DOHH2 (cell line): ENCODE measurements around the gene MC1R.

Experiments used
- EZH2phosphoT487 ChIP-seq: fragments of 200-600 bp; sonication (generic); IDR thresholded peaks from 2 replicates; pipeline ENCODE4 v1.6.1; 2017; ENCODE audit warnings: borderline replicate concordance, mild to moderate bottlenecking, antibody characterized with exemption, low read length, moderate library complexity, mixed read lengths
- TF ChIP-seq, protein P1 (sequence below): fragments of 200-600 bp; sonication (generic); IDR thresholded peaks from one replicate; pipeline ENCODE4 v1.5.1; 2014; ENCODE audit warnings: antibody characterized with exemption, mild to moderate bottlenecking, low read depth, low read length; ENCODE audit not compliant: poor library complexity, severe bottlenecking

DNA sequence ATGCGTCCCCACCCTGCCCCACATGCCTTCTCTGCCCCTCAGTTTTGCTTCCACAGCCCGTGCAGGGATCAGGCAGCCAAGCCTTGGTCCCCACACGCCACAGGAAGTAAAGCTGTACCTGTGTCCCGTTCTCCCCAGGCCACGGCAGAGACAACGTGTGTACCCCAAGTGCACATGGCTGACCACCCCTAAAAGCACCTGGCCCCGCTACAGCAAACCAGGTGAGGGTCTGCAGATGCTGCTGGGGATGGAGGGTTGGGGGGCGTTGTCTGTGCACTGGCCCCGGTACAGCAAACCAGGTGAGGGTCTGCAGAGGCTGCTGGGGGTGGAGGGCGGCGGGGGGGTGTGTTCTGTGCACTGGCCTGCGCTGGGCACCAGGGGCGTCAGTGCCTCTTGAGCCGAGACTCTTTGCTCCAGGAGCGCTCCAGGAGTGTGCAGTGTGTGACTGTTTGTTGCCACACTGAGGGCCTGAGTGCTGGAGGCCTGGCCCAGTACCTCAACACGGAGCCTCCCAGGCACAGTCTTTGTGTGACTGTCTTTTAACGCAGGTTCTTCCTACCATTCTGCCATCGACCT is 26.5 kb upstream of the MC1R start:
- TF ChIP-seq, protein P1, sequence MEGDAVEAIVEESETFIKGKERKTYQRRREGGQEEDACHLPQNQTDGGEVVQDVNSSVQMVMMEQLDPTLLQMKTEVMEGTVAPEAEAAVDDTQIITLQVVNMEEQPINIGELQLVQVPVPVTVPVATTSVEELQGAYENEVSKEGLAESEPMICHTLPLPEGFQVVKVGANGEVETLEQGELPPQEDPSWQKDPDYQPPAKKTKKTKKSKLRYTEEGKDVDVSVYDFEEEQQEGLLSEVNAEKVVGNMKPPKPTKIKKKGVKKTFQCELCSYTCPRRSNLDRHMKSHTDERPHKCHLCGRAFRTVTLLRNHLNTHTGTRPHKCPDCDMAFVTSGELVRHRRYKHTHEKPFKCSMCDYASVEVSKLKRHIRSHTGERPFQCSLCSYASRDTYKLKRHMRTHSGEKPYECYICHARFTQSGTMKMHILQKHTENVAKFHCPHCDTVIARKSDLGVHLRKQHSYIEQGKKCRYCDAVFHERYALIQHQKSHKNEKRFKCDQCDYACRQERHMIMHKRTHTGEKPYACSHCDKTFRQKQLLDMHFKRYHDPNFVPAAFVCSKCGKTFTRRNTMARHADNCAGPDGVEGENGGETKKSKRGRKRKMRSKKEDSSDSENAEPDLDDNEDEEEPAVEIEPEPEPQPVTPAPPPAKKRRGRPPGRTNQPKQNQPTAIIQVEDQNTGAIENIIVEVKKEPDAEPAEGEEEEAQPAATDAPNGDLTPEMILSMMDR: no peak
- TF ChIP-seq EZH2phosphoT487: no peak
